GM06990 (cell line): ENCODE data around the gene LAMA3.

Experiments used
- DNase-seq: peaks from one replicate; pipeline ENCODE4 v3.0.0-alpha.2; 2011; ENCODE audit not compliant: insufficient read length; ENCODE audit errors: extremely low read depth
- H3K27me3 ChIP-seq: replicated peaks from 2 replicates; pipeline ENCODE4 v1.6.0; 2011; ENCODE audit warnings: low read length; ENCODE audit not compliant: control insufficient read depth, insufficient read depth
- H3K36me3 ChIP-seq: 2 replicates; pipeline ENCODE4 v1.5.1; 2011; ENCODE audit warnings: low read length; ENCODE audit not compliant: control insufficient read depth, insufficient read depth
- H3K4me3 ChIP-seq: replicated peaks from 2 replicates; pipeline ENCODE4 v1.5.1; 2011; ENCODE audit warnings: low read depth, mild to moderate bottlenecking, control low read depth, low read length
- TF ChIP-seq, protein P1 (sequence below): IDR thresholded peaks from 2 replicates; pipeline ENCODE4 v1.5.1; 2011; ENCODE audit warnings: low read length, control low read depth, mild to moderate bottlenecking, inconsistent platforms; ENCODE audit not compliant: insufficient read depth, poor library complexity, severe bottlenecking

Gene LAMA3

DNA sequence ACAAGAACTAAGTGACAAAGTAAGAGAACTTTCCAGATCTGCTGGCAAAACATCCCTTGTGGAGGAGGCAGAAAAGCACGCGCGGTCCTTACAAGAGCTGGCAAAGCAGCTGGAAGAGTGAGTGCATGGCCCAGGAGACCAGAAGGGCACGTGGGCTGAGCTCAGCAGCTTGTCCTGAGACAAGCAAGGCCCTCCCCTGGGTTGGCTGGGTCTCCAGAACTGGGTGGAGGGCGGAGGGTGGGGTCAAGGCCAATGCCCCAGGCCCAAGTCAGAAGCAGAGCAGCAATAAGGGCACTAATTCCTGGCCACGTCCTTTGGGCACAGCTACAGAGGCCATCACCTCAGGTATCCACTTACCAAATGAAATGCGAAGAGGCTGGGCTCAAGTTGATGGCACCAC is 214.7 kb downstream of the LAMA3 start:
- no peaks in the 10 kb centered on the region for H3K36me3 ChIP-seq
- H3K27me3 ChIP-seq = no peaks in the 10 kb centered on the region
- no peak for DNase-seq
- TF ChIP-seq, protein P1, sequence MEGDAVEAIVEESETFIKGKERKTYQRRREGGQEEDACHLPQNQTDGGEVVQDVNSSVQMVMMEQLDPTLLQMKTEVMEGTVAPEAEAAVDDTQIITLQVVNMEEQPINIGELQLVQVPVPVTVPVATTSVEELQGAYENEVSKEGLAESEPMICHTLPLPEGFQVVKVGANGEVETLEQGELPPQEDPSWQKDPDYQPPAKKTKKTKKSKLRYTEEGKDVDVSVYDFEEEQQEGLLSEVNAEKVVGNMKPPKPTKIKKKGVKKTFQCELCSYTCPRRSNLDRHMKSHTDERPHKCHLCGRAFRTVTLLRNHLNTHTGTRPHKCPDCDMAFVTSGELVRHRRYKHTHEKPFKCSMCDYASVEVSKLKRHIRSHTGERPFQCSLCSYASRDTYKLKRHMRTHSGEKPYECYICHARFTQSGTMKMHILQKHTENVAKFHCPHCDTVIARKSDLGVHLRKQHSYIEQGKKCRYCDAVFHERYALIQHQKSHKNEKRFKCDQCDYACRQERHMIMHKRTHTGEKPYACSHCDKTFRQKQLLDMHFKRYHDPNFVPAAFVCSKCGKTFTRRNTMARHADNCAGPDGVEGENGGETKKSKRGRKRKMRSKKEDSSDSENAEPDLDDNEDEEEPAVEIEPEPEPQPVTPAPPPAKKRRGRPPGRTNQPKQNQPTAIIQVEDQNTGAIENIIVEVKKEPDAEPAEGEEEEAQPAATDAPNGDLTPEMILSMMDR = no peak
- no peak overlapping the region for H3K4me3 ChIP-seq

DNA sequence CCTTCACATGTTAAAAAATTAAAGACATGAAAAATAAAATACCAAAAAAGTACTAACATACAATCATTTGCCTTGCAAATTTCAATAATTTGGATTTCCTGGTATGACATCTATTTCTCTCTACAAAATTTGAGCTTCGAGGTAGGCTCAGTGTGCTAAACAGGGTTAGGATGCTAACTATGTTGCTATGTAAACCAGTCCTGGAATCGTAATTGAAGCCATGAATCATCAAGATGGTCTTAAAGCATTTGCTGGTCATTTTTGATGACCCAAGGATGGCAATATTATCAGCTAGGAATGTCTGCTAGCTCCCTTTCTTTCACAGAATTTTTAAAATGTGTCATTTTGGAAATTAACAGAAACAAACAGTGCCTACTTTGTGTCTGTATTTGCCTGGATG is 217.4 kb downstream of the LAMA3 start:
- no peaks in the 10 kb centered on the region for H3K27me3 ChIP-seq
- TF ChIP-seq, protein P1 = no peak
- no peaks in the 10 kb centered on the region for H3K36me3 ChIP-seq
- no peak for DNase-seq
- no peak overlapping the region for H3K4me3 ChIP-seq

DNA sequence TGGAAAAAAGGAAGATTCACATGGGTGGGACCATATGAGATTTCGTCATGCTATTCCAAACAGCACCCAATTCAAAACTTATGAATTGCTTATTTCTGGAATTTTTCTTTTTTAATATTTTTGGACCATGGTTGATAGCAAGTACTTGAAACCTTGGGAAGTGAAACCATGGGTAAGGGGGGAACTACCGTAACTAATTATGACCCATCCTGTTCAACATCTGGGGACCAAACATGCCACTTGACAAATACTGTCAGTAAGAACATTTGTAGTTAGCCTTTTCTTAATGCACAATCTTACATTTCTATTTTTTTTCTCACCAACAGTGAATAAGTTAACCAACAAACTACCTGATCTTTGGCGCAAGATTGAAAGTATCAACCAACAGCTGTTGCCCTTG is 219.6 kb downstream of the LAMA3 start:
- no peak for DNase-seq
- no peaks in the 10 kb centered on the region for H3K36me3 ChIP-seq
- TF ChIP-seq, protein P1 = no peak
- no peak overlapping the region for H3K4me3 ChIP-seq
- no peaks in the 10 kb centered on the region for H3K27me3 ChIP-seq

DNA sequence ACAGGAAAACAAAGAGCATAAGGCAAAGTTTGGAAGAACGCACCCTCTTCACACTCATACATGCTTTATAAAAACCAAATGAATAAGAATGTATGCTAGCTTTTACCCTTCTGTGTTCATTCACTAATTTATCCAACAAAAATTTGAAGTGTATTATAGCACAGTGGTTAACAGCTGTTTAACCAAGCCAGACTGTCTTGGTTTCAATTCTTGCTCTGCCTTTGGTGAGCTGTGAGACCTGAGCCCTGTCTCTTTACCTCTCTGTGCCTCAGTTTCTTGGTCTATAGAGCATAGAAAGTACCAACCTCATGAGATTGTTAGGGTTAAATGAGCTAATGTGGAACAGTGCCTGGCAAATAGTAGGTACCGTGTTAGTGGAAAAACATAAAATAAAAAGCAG is 220.8 kb downstream of the LAMA3 start:
- TF ChIP-seq, protein P1 = no peak
- H3K36me3 ChIP-seq = no peaks in the 10 kb centered on the region

DNA sequence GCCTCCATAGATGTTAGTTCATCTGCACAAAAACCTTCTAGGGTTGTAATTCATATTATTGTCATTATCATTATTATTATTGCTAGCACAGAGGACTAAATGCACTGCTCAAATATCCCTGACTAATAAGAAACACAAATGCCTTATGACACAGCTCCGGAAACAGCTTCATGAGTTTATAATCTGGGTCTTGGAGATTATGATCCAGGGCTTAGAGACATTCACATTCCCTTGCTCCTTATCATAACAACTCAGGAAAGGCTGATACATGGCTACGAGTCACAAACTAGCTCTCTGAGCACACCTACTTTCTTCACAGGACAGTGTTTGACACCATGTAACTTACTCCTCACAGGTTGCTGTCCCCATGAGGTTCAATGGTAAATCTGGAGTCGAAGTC is 223.1 kb downstream of the LAMA3 start:
- Histone ChIP-seq H3K36me3 (no peaks in the 10 kb centered on the region), H3K27me3 (no peaks in the 10 kb centered on the region), H3K4me3 (no peak overlapping the region)
- TF ChIP-seq, protein P1 = no peak
- DNase-seq = no peak

More for the DNA sequence above, 220.8 kb downstream of the LAMA3 start:
- Histone ChIP-seq H3K27me3 (no peaks in the 10 kb centered on the region), H3K4me3 (no peak overlapping the region)
- no peak for DNase-seq

DNA sequence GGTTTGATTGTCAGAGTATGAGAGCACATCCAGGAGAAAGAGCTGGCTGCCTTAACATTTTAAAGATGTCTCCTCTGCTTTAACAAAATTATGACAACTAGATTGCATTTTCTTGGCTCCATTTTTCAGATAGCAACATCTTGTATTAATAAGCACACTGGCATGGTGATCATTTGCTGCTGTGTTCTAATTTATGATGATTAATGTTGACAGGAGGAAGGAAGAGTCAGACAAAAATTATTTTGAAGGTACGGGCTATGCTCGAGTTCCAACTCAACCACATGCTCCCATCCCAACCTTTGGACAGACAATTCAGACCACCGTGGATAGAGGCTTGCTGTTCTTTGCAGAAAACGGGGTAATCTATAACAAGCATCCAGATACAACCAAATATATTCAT is 227.1 kb downstream of the LAMA3 start:
- no peaks in the 10 kb centered on the region for H3K36me3 ChIP-seq
- DNase-seq = no peak
- no peak overlapping the region for H3K4me3 ChIP-seq

More for the DNA sequence above, 227.1 kb downstream of the LAMA3 start:
- TF ChIP-seq, protein P1 = no peak
- no peaks in the 10 kb centered on the region for H3K27me3 ChIP-seq
